HepG2 (cell line): ENCODE results near the gene DDIAS. TPM values are rescaled to one million over a fixed set of nuclear protein-coding genes. Genes with fewer than 3 reads are reported as not detected.

ENCODE experiments used
- ADNP ChIP-seq: sonication (generic); formaldehyde crosslinking; IDR thresholded peaks from 2 replicates; pipeline ENCODE4 v1.4.0; 2020; ENCODE audit warnings: missing genetic modification reagents
- BCL6 ChIP-seq: IDR thresholded peaks from 2 replicates; pipeline ENCODE4 v1.6.1; 2016; ENCODE audit warnings: missing genetic modification reagents, missing compliant biosample characterization
- KAT8 ChIP-seq: IDR thresholded peaks from 2 replicates; pipeline ENCODE4 v1.6.1; 2016; ENCODE audit warnings: missing genetic modification reagents, missing compliant biosample characterization
- MYNN ChIP-seq: sonication (generic); formaldehyde crosslinking; IDR thresholded peaks from 2 replicates; pipeline ENCODE4 v1.4.0; 2020; ENCODE audit warnings: mild to moderate bottlenecking, low read depth, missing genetic modification reagents
- NR2F1 ChIP-seq, 2 experiments: fragments of 450-650 bp in 1 of 2; formaldehyde crosslinking in 1 of 2; IDR thresholded peaks; 2 replicates each; pipeline versions ENCODE4 v1.5.0 to v1.6.1; 2016 to 2020; ENCODE audit warnings: mild to moderate bottlenecking in 1 of 2, missing compliant biosample characterization in 1 of 2, missing genetic modification reagents in 1 of 2, moderate library complexity in 1 of 2
- SMC3 ChIP-seq: IDR thresholded peaks from 2 replicates; pipeline ENCODE4 v1.6.1; 2011; ENCODE audit warnings: low read length, improper control_type of control experiment
- TEAD3 ChIP-seq: optimal IDR thresholded peaks from 2 replicates; pipeline ENCODE3; 2016; ENCODE audit warnings: borderline replicate concordance
- XRCC5 ChIP-seq: fragments of 200-400 bp; formaldehyde crosslinking; optimal IDR thresholded peaks from 2 replicates; pipeline ENCODE3; 2017; ENCODE audit warnings: mild to moderate bottlenecking, low read length
- ZNF552 ChIP-seq: sonication (generic); formaldehyde crosslinking; IDR thresholded peaks from 2 replicates; pipeline ENCODE4 v1.9.0; 2022; ENCODE audit warnings: missing genetic modification reagents, mild to moderate bottlenecking, borderline replicate concordance
- ZNF777 ChIP-seq: sonication (generic); formaldehyde crosslinking; IDR thresholded peaks from 2 replicates; pipeline ENCODE4 v1.4.0; 2020; ENCODE audit warnings: missing genetic modification reagents
- ZNF839 ChIP-seq: sonication (generic); formaldehyde crosslinking; IDR thresholded peaks from 2 replicates; pipeline ENCODE4 v1.4.0; 2020; ENCODE audit warnings: missing genetic modification reagents, mild to moderate bottlenecking, borderline replicate concordance
- ZNF841 ChIP-seq: sonication (generic); formaldehyde crosslinking; IDR thresholded peaks from 2 replicates; pipeline ENCODE4 v1.8.1; 2023; ENCODE audit warnings: missing genetic modification reagents, borderline replicate concordance
- polyA plus RNA-seq, 8 experiments: library from polyadenylated mRNA; depleted of rRNA in 3 of 8; stranded (reverse) in 7 of 8; unstranded in 1 of 8; fragments of >200 nt; fragmentation: Illumina TruSeq in 4 of 8; extraction: Trizol in 4 of 8; gene quantifications; 2 replicates each; pipeline versions ENCODE4 v1.2.1 to v1.2.3, GENCODE V29; 2011 to 2016; ENCODE audit warnings: low read depth in 4 of 8, missing spikeins in 1 of 8, mixed read lengths in 1 of 8; ENCODE audit not compliant: insufficient read depth in 1 of 8
- total RNA-seq, 5 experiments: library from RNA; depleted of rRNA; stranded (reverse); fragments of >200 nt; fragmentation: Illumina TruSeq; extraction: Trizol; gene quantifications; 2 replicates each; pipeline ENCODE4 v1.2.3, GENCODE V29; 2016; ENCODE audit warnings: low read depth in 1 of 5
- TF ChIP-seq, protein P1 (sequence below): sonication (generic); formaldehyde crosslinking; IDR thresholded peaks from 2 replicates; pipeline ENCODE4 v1.4.0; 2020; ENCODE audit warnings: missing genetic modification reagents; ENCODE audit errors: not compliant biosample characterization
- TF ChIP-seq, protein P2 (sequence below): sonication (generic); formaldehyde crosslinking; IDR thresholded peaks from 2 replicates; pipeline ENCODE4 v1.5.1; 2020; ENCODE audit warnings: missing genetic modification reagents, mild to moderate bottlenecking, borderline replicate concordance
- TF ChIP-seq, protein P3 (sequence below): sonication (generic); formaldehyde crosslinking; IDR thresholded peaks from 2 replicates; pipeline ENCODE4 v1.5.0; 2020; ENCODE audit warnings: mild to moderate bottlenecking, missing genetic modification reagents, moderate library complexity
- TF ChIP-seq, protein P4 (sequence below): IDR thresholded peaks from 2 replicates; pipeline ENCODE4 v1.6.1; 2016
- TF ChIP-seq, protein P5 (sequence below): IDR thresholded peaks from 2 replicates; pipeline ENCODE4 v1.4.0; 2020; ENCODE audit warnings: mild to moderate bottlenecking, missing genetic modification reagents

DDIAS gene
- total and polyA plus RNA-seq, 2 of the 13 experiments (the other 11 are each of a cell fraction or from before 2014, with no cell fraction given), result 3.5 to 13.0 TPM

DNA sequence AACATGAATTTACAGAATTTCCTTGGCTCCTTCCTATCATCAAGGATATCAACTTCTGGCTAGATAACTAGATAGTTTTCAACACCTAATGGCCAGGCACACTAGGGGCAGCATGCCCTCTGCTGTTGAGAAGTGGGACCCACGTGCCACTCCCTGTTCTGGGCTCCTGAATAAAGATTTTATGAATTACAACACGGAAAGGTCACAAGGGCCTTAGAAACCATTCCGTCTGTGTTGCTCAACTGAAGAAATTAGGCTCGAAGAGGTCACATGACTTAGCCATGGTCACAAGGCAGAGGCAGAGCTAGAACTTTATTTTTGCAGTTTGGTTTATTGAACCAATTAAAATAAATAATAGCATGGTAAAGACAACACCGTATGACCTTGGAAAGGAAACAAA lies 37.3 kb upstream of the DDIAS start (continued):
- no peak for TF ChIP-seq MYNN
- no peak for TF ChIP-seq ZNF777 (CRISPR knock-in tag)
- peak; percentile 90 for TF ChIP-seq SMC3
- TF ChIP-seq TEAD3, result peak; percentile 7
- peak; percentile 42 for TF ChIP-seq XRCC5
- no peak for TF ChIP-seq ZNF839 (CRISPR knock-in tag)
- TF ChIP-seq, protein P1, sequence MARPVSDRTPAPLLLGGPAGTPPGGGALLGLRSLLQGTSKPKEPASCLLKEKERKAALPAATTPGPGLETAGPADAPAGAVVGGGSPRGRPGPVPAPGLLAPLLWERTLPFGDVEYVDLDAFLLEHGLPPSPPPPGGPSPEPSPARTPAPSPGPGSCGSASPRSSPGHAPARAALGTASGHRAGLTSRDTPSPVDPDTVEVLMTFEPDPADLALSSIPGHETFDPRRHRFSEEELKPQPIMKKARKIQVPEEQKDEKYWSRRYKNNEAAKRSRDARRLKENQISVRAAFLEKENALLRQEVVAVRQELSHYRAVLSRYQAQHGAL (CRISPR knock-in tag), result no peak
- TF ChIP-seq, protein P2, sequence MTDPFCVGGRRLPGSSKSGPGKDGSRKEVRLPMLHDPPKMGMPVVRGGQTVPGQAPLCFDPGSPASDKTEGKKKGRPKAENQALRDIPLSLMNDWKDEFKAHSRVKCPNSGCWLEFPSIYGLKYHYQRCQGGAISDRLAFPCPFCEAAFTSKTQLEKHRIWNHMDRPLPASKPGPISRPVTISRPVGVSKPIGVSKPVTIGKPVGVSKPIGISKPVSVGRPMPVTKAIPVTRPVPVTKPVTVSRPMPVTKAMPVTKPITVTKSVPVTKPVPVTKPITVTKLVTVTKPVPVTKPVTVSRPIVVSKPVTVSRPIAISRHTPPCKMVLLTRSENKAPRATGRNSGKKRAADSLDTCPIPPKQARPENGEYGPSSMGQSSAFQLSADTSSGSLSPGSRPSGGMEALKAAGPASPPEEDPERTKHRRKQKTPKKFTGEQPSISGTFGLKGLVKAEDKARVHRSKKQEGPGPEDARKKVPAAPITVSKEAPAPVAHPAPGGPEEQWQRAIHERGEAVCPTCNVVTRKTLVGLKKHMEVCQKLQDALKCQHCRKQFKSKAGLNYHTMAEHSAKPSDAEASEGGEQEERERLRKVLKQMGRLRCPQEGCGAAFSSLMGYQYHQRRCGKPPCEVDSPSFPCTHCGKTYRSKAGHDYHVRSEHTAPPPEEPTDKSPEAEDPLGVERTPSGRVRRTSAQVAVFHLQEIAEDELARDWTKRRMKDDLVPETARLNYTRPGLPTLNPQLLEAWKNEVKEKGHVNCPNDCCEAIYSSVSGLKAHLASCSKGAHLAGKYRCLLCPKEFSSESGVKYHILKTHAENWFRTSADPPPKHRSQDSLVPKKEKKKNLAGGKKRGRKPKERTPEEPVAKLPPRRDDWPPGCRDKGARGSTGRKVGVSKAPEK, result no peak
- TF ChIP-seq ZNF552 (CRISPR knock-in tag), result no peak
- TF ChIP-seq, protein P3, sequence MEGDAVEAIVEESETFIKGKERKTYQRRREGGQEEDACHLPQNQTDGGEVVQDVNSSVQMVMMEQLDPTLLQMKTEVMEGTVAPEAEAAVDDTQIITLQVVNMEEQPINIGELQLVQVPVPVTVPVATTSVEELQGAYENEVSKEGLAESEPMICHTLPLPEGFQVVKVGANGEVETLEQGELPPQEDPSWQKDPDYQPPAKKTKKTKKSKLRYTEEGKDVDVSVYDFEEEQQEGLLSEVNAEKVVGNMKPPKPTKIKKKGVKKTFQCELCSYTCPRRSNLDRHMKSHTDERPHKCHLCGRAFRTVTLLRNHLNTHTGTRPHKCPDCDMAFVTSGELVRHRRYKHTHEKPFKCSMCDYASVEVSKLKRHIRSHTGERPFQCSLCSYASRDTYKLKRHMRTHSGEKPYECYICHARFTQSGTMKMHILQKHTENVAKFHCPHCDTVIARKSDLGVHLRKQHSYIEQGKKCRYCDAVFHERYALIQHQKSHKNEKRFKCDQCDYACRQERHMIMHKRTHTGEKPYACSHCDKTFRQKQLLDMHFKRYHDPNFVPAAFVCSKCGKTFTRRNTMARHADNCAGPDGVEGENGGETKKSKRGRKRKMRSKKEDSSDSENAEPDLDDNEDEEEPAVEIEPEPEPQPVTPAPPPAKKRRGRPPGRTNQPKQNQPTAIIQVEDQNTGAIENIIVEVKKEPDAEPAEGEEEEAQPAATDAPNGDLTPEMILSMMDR, result peak; percentile 80
- TF ChIP-seq BCL6, result no peak
- 0 out of 2 replicates have a peak, but pooled peaks have one; percentile 31 for TF ChIP-seq KAT8 (CRISPR knock-in tag)
- no peak for TF ChIP-seq ADNP (CRISPR knock-in tag)
- TF ChIP-seq NR2F1 (CRISPR knock-in tag; IDR thresholded peaks at IDR 0.05), result peak in 1 of 2 experiments; percentile 58; a peak in 1 of 4 replicates
- TF ChIP-seq, protein P4, sequence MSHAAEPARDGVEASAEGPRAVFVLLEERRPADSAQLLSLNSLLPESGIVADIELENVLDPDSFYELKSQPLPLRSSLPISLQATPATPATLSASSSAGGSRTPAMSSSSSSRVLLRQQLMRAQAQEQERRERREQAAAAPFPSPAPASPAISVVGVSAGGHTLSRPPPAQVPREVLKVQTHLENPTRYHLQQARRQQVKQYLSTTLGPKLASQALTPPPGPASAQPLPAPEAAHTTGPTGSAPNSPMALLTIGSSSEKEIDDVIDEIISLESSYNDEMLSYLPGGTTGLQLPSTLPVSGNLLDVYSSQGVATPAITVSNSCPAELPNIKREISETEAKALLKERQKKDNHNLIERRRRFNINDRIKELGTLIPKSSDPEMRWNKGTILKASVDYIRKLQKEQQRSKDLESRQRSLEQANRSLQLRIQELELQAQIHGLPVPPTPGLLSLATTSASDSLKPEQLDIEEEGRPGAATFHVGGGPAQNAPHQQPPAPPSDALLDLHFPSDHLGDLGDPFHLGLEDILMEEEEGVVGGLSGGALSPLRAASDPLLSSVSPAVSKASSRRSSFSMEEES (CRISPR knock-in tag), result peak; percentile 44; the same call in 1 of the 2 replicates
- TF ChIP-seq ZNF841 (CRISPR knock-in tag), result no peak
- TF ChIP-seq, protein P5, sequence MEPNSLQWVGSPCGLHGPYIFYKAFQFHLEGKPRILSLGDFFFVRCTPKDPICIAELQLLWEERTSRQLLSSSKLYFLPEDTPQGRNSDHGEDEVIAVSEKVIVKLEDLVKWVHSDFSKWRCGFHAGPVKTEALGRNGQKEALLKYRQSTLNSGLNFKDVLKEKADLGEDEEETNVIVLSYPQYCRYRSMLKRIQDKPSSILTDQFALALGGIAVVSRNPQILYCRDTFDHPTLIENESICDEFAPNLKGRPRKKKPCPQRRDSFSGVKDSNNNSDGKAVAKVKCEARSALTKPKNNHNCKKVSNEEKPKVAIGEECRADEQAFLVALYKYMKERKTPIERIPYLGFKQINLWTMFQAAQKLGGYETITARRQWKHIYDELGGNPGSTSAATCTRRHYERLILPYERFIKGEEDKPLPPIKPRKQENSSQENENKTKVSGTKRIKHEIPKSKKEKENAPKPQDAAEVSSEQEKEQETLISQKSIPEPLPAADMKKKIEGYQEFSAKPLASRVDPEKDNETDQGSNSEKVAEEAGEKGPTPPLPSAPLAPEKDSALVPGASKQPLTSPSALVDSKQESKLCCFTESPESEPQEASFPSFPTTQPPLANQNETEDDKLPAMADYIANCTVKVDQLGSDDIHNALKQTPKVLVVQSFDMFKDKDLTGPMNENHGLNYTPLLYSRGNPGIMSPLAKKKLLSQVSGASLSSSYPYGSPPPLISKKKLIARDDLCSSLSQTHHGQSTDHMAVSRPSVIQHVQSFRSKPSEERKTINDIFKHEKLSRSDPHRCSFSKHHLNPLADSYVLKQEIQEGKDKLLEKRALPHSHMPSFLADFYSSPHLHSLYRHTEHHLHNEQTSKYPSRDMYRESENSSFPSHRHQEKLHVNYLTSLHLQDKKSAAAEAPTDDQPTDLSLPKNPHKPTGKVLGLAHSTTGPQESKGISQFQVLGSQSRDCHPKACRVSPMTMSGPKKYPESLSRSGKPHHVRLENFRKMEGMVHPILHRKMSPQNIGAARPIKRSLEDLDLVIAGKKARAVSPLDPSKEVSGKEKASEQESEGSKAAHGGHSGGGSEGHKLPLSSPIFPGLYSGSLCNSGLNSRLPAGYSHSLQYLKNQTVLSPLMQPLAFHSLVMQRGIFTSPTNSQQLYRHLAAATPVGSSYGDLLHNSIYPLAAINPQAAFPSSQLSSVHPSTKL (CRISPR knock-in tag), result peak; percentile 26; the same call in 1 of the 2 replicates
